ENCODE results near the gene OR6K3. TPM values are rescaled to one million over a fixed set of nuclear protein-coding genes. Genes with fewer than 3 reads are reported as not detected.

OR6K3 gene
- total RNA-seq, 4 donors from 2014 or later, result not detected

DNA sequence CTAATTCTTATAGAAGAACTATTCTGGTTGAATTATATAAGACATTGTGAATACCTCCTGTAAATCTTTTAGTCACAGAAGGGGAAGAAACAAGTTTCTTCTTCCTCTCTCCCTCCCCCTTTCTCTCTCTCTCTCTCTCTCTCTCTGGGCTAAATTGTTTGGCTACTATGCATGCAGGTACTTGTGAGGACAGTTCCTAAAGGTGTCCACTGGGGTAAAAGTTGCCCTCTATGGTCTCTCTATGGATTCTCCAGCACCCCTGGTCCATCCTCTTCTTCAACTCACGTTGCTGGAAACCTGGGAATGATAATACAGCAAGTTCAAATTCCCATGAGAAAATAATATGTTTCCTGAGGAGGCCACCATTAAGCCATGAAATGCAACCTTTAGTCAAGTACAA is 5.8 kb downstream of the OR6K3 start:
- H3K4me3 ChIP-seq (ENCODE audit: low read depth, poor library complexity, severe bottlenecking), result no peak overlapping the region
- DNase-seq (ENCODE audit: low spot score in 2 of 2), result no peak
- no peak for TF ChIP-seq POLR2A (IDR thresholded peaks at IDR 0.05)
- TF ChIP-seq, protein P1, sequence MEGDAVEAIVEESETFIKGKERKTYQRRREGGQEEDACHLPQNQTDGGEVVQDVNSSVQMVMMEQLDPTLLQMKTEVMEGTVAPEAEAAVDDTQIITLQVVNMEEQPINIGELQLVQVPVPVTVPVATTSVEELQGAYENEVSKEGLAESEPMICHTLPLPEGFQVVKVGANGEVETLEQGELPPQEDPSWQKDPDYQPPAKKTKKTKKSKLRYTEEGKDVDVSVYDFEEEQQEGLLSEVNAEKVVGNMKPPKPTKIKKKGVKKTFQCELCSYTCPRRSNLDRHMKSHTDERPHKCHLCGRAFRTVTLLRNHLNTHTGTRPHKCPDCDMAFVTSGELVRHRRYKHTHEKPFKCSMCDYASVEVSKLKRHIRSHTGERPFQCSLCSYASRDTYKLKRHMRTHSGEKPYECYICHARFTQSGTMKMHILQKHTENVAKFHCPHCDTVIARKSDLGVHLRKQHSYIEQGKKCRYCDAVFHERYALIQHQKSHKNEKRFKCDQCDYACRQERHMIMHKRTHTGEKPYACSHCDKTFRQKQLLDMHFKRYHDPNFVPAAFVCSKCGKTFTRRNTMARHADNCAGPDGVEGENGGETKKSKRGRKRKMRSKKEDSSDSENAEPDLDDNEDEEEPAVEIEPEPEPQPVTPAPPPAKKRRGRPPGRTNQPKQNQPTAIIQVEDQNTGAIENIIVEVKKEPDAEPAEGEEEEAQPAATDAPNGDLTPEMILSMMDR (IDR thresholded peaks at IDR 0.05), result no peak
- 35 to 50% methylated on average over 1 of the region's 1 CpG for WGBS, 2 donors
- intact Hi-C loops (cut with DNase I; ENCODE audit: low total_unique reads), result no loop called here

DNA sequence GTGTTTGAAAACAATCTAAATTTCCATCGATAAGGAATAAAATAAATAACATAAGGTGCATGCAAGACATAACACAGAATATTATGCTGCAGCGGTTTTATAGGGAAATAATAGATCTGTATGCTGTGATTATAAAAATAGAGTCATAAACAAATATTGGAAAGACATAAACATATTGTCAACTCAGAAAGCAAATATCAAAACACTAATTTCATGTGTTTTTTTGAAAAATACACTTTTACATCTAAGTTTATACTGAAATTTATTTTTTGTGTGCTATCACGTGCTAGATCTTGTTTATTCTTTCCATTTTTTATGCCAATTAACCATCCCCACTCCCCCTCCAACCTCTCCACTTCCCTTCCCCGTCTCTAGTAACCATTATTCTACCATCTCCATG is 9.4 kb downstream of the OR6K3 start:
- TF ChIP-seq POLR2A (IDR thresholded peaks at IDR 0.05), result no peak
- TF ChIP-seq, protein P1 (IDR thresholded peaks at IDR 0.05), result no peak
- intact Hi-C loops (cut with DNase I; ENCODE audit: low total_unique reads), result no loop called here
- H3K4me3 ChIP-seq (ENCODE audit: low read depth, poor library complexity, severe bottlenecking), result no peak overlapping the region
- WGBS, 2 donors, result 65 to 69% methylated on average over 4 of the region's 4 CpGs
- DNase-seq (ENCODE audit: low spot score in 2 of 2), result no peak

DNA sequence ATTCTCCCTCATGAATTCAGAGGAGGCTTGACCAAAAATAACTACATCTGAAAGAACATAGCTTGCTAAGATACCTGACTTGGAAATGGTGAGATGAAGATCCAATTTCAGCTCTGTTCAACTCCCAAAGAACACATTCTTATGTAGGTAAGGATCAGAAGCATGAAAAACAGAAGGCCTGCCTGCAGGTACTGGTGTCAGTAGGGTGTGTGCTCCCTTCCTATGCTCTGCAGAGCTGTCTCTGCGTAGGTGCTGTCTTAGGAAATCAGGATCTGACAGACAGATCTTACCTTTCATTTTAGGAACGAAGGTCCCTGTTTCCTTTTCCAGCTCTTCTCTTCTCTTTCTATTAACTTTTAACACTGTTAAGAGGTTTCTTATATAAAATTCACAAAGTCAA is 14.4 kb downstream of the OR6K3 start:
- no peak for DNase-seq (ENCODE audit: low spot score in 2 of 2)
- WGBS, 2 donors, result 68 to 73% methylated on average over 2 of the region's 2 CpGs
- intact Hi-C loops (cut with DNase I; ENCODE audit: low total_unique reads), result no loop called here
- TF ChIP-seq POLR2A (IDR thresholded peaks at IDR 0.05), result no peak
- TF ChIP-seq, protein P1 (IDR thresholded peaks at IDR 0.05), result no peak
- H3K4me3 ChIP-seq (ENCODE audit: low read depth, poor library complexity, severe bottlenecking), result no peak overlapping the region

DNA sequence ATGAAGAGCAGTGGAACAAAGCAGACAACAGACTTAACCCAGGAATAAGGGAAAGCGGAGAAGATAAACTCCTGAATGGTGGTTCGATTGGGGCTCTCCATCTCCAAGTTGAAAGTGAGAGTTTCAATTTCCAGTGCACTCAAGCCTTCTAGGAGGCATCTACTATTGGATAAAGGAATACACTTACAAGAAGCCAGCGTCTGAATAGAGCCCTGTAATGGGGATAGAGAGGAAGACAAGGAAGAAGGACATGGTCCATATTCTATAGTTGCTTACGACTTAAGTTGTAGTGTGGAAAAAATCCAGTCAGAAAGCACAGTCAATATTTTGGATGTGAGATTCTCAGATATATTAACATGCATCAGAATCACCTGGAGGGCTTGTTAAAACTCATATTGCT is 20.0 kb downstream of the OR6K3 start, which contains the start of gene OR6K2:
Gene OR6K2, minus strand, starts transcription at position 101 of the 400 bp plus-strand sequence. Its CDS starts 0 bp downstream, at position 101.
- DNase-seq (ENCODE audit: low spot score in 2 of 2), result no peak
- TF ChIP-seq, protein P1 (IDR thresholded peaks at IDR 0.05), result no peak
- TF ChIP-seq POLR2A (IDR thresholded peaks at IDR 0.05), result no peak
- intact Hi-C loops (cut with DNase I; ENCODE audit: low total_unique reads), result no loop called here
- no peak within 1 kb of the TSS for H3K4me3 ChIP-seq (ENCODE audit: low read depth, poor library complexity, severe bottlenecking)
- WGBS, 2 donors, result 84 to 85% methylated on average over 4 of the region's 4 CpGs

DNA sequence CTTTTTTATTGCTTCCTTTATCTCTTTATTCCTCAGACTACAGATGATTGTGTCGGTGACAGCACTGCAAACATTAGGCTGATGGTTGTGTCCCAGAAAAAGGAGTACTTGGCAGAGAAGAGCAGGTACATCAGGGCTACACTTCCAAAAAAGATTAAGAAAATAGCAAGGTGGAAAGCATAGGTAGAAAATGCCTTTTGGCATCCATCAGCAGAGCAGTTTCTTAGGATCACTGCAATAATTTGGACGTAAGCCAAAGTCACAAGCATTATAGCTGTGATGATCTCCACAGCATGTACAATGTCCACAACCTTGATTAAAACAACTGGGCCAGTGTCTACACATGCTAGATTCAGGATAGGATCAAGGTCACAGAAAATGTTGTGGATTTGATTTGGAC is 25.9 kb downstream of the OR6K3 start:
- intact Hi-C loops (cut with DNase I; ENCODE audit: low total_unique reads), result no loop called here
- TF ChIP-seq, protein P1 (IDR thresholded peaks at IDR 0.05), result no peak
- TF ChIP-seq POLR2A (IDR thresholded peaks at IDR 0.05), result no peak
- H3K4me3 ChIP-seq (ENCODE audit: low read depth, poor library complexity, severe bottlenecking), result no peak overlapping the region
- 70 to 79% methylated on average over 2 of the region's 2 CpGs for WGBS, 2 donors
- no peak for DNase-seq (ENCODE audit: low spot score in 2 of 2)

DNA sequence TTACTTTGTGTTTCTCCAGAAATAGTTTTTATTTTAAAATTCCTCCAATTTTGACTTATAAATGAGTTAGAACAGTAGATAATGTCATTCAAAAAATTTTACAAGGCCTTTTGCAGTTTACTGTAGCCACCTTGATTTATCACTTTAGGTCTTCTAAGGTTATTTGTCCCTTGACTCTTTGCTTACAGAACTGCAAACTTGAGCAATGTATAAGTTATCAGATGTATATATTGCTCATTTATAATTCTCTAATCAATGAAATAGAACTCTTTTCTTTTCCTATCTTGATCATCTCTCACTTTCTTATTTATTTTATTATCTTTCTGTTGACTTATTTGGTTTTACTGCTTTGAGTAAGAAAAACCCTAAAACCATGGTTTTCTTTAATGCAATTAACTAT is 28.2 kb downstream of the OR6K3 start:
- TF ChIP-seq POLR2A (IDR thresholded peaks at IDR 0.05), result no peak
- TF ChIP-seq, protein P1 (IDR thresholded peaks at IDR 0.05), result no peak
- no peak for DNase-seq (ENCODE audit: low spot score in 2 of 2)
- H3K4me3 ChIP-seq (ENCODE audit: low read depth, poor library complexity, severe bottlenecking), result no peak overlapping the region
- intact Hi-C loops (cut with DNase I; ENCODE audit: low total_unique reads), result no loop called here
